22Rv1 (cell line): ENCODE measurements around the gene CCNO.
A peak's percentile ranks its signal among the peaks of the same experiment; 100 is the strongest.

Experiments used
- CTCF ChIP-seq: fragments of 450-650 bp; IDR thresholded peaks from 2 replicates; pipeline ENCODE4 v1.5.1; 2017; ENCODE audit warnings: mild to moderate bottlenecking
- ZFX ChIP-seq: fragments of 450-650 bp; IDR thresholded peaks from 2 replicates; pipeline ENCODE4 v1.6.1; 2017; ENCODE audit warnings: antibody characterized with exemption, borderline replicate concordance

- peak; percentile 84 for TF ChIP-seq CTCF
- no peak for TF ChIP-seq ZFX
These were observed 7.1 kb downstream of the CCNO start for GRCh38 chr5:55226027-55226933.
